Measurements from ENCODE around the gene CCDC50.

Gene CCDC50

GRCh38 chr3:191369616-191370010 lies 40.4 kb downstream of the CCDC50 start:
- no peak overlapping the region for H3K4me3 ChIP-seq (replicated peaks in 1 of 2; ENCODE audit: low read depth in 2 of 2, low read length in 2 of 2)
- peak; percentile 49 to 95 for DNase-seq (ENCODE audit: low read depth in 2 of 2)
- TF ChIP-seq CTCF (IDR thresholded peaks at IDR 0.05; ENCODE audit: low read depth, low read length) = no peak

GRCh38 chr3:191372122-191372521 lies 42.9 kb downstream of the CCDC50 start:
- no peak for DNase-seq (ENCODE audit: low read depth in 2 of 2)
- no peak overlapping the region for H3K4me3 ChIP-seq (replicated peaks in 1 of 2; ENCODE audit: low read depth in 2 of 2, low read length in 2 of 2)
- no peak for TF ChIP-seq CTCF (IDR thresholded peaks at IDR 0.05; ENCODE audit: low read depth, low read length)

- no peak overlapping the region for H3K4me3 ChIP-seq (replicated peaks in 1 of 2; ENCODE audit: low read depth in 2 of 2, low read length in 2 of 2)
- DNase-seq (ENCODE audit: low read depth in 2 of 2) = peak; percentile 40 to 64
- TF ChIP-seq CTCF (IDR thresholded peaks at IDR 0.05; ENCODE audit: low read depth, low read length) = no peak
Observed at GRCh38 chr3:191373327-191373726, 44.1 kb downstream of the CCDC50 start.

- no peak for TF ChIP-seq CTCF (IDR thresholded peaks at IDR 0.05; ENCODE audit: low read depth, low read length)
- peak; percentile 82 to 87 for DNase-seq (ENCODE audit: low read depth in 2 of 2)
Observed at GRCh38 chr3:191376516-191377141, 47.4 kb downstream of the CCDC50 start.

GRCh38 chr3:191378142-191378812 lies 49.1 kb downstream of the CCDC50 start:
- TF ChIP-seq CTCF (IDR thresholded peaks at IDR 0.05; ENCODE audit: low read depth, low read length) = no peak
- no peak for DNase-seq (ENCODE audit: low read depth in 2 of 2)
- H3K4me3 ChIP-seq (replicated peaks in 1 of 2; ENCODE audit: low read depth in 2 of 2, low read length in 2 of 2) = no peak overlapping the region

More at GRCh38 chr3:191376516-191377141, 47.4 kb downstream of the CCDC50 start:
- H3K4me3 ChIP-seq (replicated peaks in 1 of 2; ENCODE audit: low read depth in 2 of 2, low read length in 2 of 2) = no peak overlapping the region

GRCh38 chr3:191379446-191379845 lies 50.3 kb downstream of the CCDC50 start:
- H3K4me3 ChIP-seq (replicated peaks in 1 of 2; ENCODE audit: low read depth in 2 of 2, low read length in 2 of 2) = no peak overlapping the region
- no peak for DNase-seq (ENCODE audit: low read depth in 2 of 2)
- TF ChIP-seq CTCF (IDR thresholded peaks at IDR 0.05; ENCODE audit: low read depth, low read length) = no peak
